Activated CD8-positive, alpha-beta T cell treated with anti-CD3 and anti-CD28 coated beads for 36 hours (primary cell): ENCODE results near the gene B4GALNT3. TPM values are rescaled to one million over a fixed set of nuclear protein-coding genes. Genes with fewer than 3 reads are reported as not detected.

ENCODE experiments used
- ATAC-seq: fragments of 200-7000 bp; cut with Tn5 transposase; one replicate; pipeline ENCODE4 v1.10.0; 2021; ENCODE audit warnings: mild to moderate bottlenecking, moderate library complexity
- CTCF ChIA-PET: fragments of 350-600 bp; sonication (Branson Sonifier 250); formaldehyde crosslinking; loops from one replicate; lab custom pipeline; 2021; ENCODE audit warnings: antibody characterized with exemption; lab: Charles Lee
- POLR2A ChIA-PET: fragments of 350-600 bp; sonication (Branson Sonifier 250); formaldehyde crosslinking; loops from one replicate; lab custom pipeline; 2021; ENCODE audit warnings: antibody characterized with exemption; lab: Charles Lee
- DNase-seq: peaks from one replicate; pipeline ENCODE4 v3.0.0-alpha.2; 2020
- H3K27ac Mint-ChIP-seq: one replicate; pipeline ENCODE4 v1.8.0; 2021; ENCODE audit warnings: mild to moderate bottlenecking, mixed read lengths
- H3K27me3 Mint-ChIP-seq: one replicate; pipeline ENCODE4 v1.8.0; 2021; ENCODE audit warnings: mixed read lengths
- H3K36me3 Mint-ChIP-seq: one replicate; pipeline ENCODE4 v1.8.0; 2021; ENCODE audit warnings: low read depth, mixed read lengths
- H3K4me1 Mint-ChIP-seq: one replicate; pipeline ENCODE4 v1.8.0; 2021; ENCODE audit warnings: low read depth, mixed read lengths
- H3K4me3 Mint-ChIP-seq: one replicate; pipeline ENCODE4 v1.8.0; 2021; ENCODE audit warnings: mild to moderate bottlenecking, moderate library complexity, mixed read lengths
- H3K9me3 Mint-ChIP-seq: one replicate; pipeline ENCODE4 v1.8.0; 2021; ENCODE audit warnings: mixed read lengths
- CTCF ChIP-seq: fragments of 200-600 bp; IDR thresholded peaks from one replicate; pipeline ENCODE4 v1.8.0; 2022; ENCODE audit warnings: antibody characterized with exemption, mild to moderate bottlenecking
- intact Hi-C: fragments of 100-400 bp; cut with micrococcal nuclease; formaldehyde crosslinking; loops from one replicate; pipeline ENCODE4 v1.10.0; 2022
- total RNA-seq, 2 experiments: library from RNA; stranded (reverse); gene quantifications; one replicate each; pipeline ENCODE4 v1.2.3, GENCODE V29; 2021

Gene B4GALNT3
- total RNA-seq, 2 experiments from 2014 or later = 2.8 to 3.4 TPM

DNA sequence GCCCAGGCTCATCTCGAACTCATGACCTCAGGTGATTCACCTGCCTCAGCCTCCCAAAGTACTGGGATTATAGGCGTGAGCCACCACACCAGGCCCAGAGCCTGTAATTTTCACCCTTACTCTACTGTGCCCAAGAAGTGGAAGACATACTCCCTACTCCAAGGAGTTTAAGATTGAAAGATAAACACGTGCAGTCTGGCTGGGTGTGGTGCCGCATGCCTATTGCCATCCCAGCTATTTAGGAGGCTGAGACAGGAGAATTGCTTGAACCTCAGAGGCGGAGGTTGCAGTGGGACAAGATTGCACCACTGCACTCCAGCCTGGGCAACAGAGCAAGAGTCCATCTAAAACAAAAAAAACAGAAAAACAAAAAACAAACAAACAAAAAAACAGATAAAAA, 113.5 kb downstream of the B4GALNT3 start:
- no peak for TF ChIP-seq CTCF
- ATAC-seq (no peak), DNase-seq (no peak)
- intact Hi-C loops = loop anchor here (5.0 kb wide), 1 partner anchor 179 kb away; the partner anchor contains the start of gene WNK1
- CTCF ChIA-PET = interaction anchor here (1.2 to 5.3 kb wide), 3 partner anchors 181 to 243 kb away, joined by 4 to 69 read pairs (median 4); no protein-coding TSS in a partner anchor
- POLR2A ChIA-PET = no interaction called here
- no peak overlapping the region for H3K27ac Mint-ChIP-seq
- peaks cover 4% of the 10 kb centered on the region for H3K9me3 Mint-ChIP-seq
- H3K36me3 Mint-ChIP-seq = peaks cover 3% of the 10 kb centered on the region
- no peaks in the 10 kb centered on the region for H3K27me3 Mint-ChIP-seq
- peaks cover 53% of the 10 kb centered on the region for H3K4me1 Mint-ChIP-seq
- no peak overlapping the region for H3K4me3 Mint-ChIP-seq

GRCh38 chr12:574475-575128, 114.9 kb downstream of the B4GALNT3 start:
- Mint-ChIP-seq H3K9me3 (peaks cover 4% of the 10 kb centered on the region), H3K4me3 (no peak overlapping the region), H3K36me3 (peaks cover 3% of the 10 kb centered on the region), H3K27me3 (no peaks in the 10 kb centered on the region), H3K4me1 (peaks cover 42% of the 10 kb centered on the region), H3K27ac (peak overlapping the region; percentile 79)
- TF ChIP-seq CTCF = no peak
- ChIA-PET CTCF (interaction anchor here (1.1 to 5.3 kb wide), 10 partner anchors 10 to 377 kb away, joined by 3 to 69 read pairs (median 12); partner anchors contain the start of genes RAD52 and WNK1), POLR2A (interaction anchor here (0.6 to 2.9 kb wide), 3 partner anchors 39 to 177 kb away, joined by 3 to 18 read pairs (median 4); partner anchors contain the start of gene WNK1)
- ATAC-seq = no peak
- intact Hi-C loops = loop anchor here (5.0 kb wide), 2 partner anchors 93 to 178 kb away; partner anchors contain the start of gene WNK1
- DNase-seq = peak; percentile 29

GRCh38 chr12:575129-575502, 115.4 kb downstream of the B4GALNT3 start:
- ATAC-seq = no peak
- POLR2A ChIA-PET = interaction anchor here (1.1 to 2.9 kb wide), 4 partner anchors 10 to 374 kb away, joined by 4 to 18 read pairs (median 5); partner anchors contain the start of genes RAD52 and WNK1
- CTCF ChIA-PET = interaction anchor here (0.9 to 5.3 kb wide), 29 partner anchors 8 to 1221 kb away, joined by 3 to 69 read pairs (median 7); partner anchors contain the start of genes RAD52 and WNK1
- Mint-ChIP-seq H3K4me3 (no peak overlapping the region), H3K27me3 (no peaks in the 10 kb centered on the region), H3K9me3 (peaks cover 4% of the 10 kb centered on the region), H3K4me1 (peaks cover 38% of the 10 kb centered on the region), H3K27ac (peak overlapping the region; percentile 79), H3K36me3 (peaks cover 3% of the 10 kb centered on the region)
- TF ChIP-seq CTCF = no peak
- no peak for DNase-seq
- intact Hi-C loops = loop anchor here (5.0 kb wide), 1 partner anchor 92 kb away; no protein-coding TSS in a partner anchor

GRCh38 chr12:575948-576614, 116.3 kb downstream of the B4GALNT3 start:
- ATAC-seq = peak; percentile 90
- Mint-ChIP-seq H3K4me3 (no peak overlapping the region), H3K36me3 (peaks cover 3% of the 10 kb centered on the region), H3K27ac (peak overlapping the region; percentile 79), H3K27me3 (no peaks in the 10 kb centered on the region), H3K9me3 (peaks cover 4% of the 10 kb centered on the region), H3K4me1 (peaks cover 38% of the 10 kb centered on the region)
- peak; percentile 98 for TF ChIP-seq CTCF
- peak; percentile 86 for DNase-seq
- intact Hi-C loops = loop anchor here (5.0 kb wide), 1 partner anchor 91 kb away; no protein-coding TSS in a partner anchor
- ChIA-PET POLR2A (interaction anchor here (0.7 to 2.9 kb wide), 6 partner anchors 11 to 373 kb away, joined by 3 to 18 read pairs (median 4); partner anchors contain the start of genes RAD52 and WNK1), CTCF (interaction anchor here (0.6 to 5.3 kb wide), 50 partner anchors 9 to 1220 kb away, joined by 3 to 69 read pairs (median 4); partner anchors contain the start of genes RAD52 and WNK1)
